HepG2 (cell line): ENCODE measurements around the gene HTRA2. TPM values are rescaled to one million over a fixed set of nuclear protein-coding genes. Genes with fewer than 3 reads are reported as not detected.

Experiments used
- BORCS8-MEF2B ChIP-seq: sonication (generic); formaldehyde crosslinking; IDR thresholded peaks from 2 replicates; pipeline ENCODE4 v1.8.0; 2022; ENCODE audit warnings: mild to moderate bottlenecking, missing genetic modification reagents
- EED ChIP-seq: sonication (generic); formaldehyde crosslinking; IDR thresholded peaks from 2 replicates; pipeline ENCODE4 v1.5.0; 2020; ENCODE audit warnings: mild to moderate bottlenecking, missing genetic modification reagents
- FLYWCH1 ChIP-seq: sonication (generic); formaldehyde crosslinking; IDR thresholded peaks from 2 replicates; pipeline ENCODE4 v1.8.1; 2023; ENCODE audit warnings: mild to moderate bottlenecking, missing genetic modification reagents
- GATAD2A ChIP-seq: IDR thresholded peaks from 2 replicates; pipeline ENCODE4 v1.6.1; 2016
- MED8 ChIP-seq: sonication (generic); formaldehyde crosslinking; IDR thresholded peaks from 2 replicates; pipeline ENCODE4 v1.8.1; 2023; ENCODE audit warnings: mild to moderate bottlenecking, missing genetic modification reagents; ENCODE audit not compliant: insufficient replicate concordance
- MYC ChIP-seq: sonication (generic); formaldehyde crosslinking; IDR thresholded peaks from 2 replicates; pipeline ENCODE4 v1.9.0; 2021; ENCODE audit warnings: missing genetic modification reagents, borderline replicate concordance
- MYPOP ChIP-seq: sonication (generic); formaldehyde crosslinking; IDR thresholded peaks from 2 replicates; pipeline ENCODE4 v1.8.1; 2023; ENCODE audit warnings: mild to moderate bottlenecking, moderate library complexity, missing genetic modification reagents
- RBAK ChIP-seq: sonication (generic); formaldehyde crosslinking; IDR thresholded peaks from 2 replicates; pipeline ENCODE4 v1.5.1; 2020; ENCODE audit warnings: mild to moderate bottlenecking, missing genetic modification reagents
- RNF219 ChIP-seq: sonication (generic); formaldehyde crosslinking; IDR thresholded peaks from 2 replicates; pipeline ENCODE4 v1.5.0; 2020; ENCODE audit warnings: mild to moderate bottlenecking, missing genetic modification reagents
- SAP130 ChIP-seq: IDR thresholded peaks from 2 replicates; pipeline ENCODE4 v1.6.1; 2016; ENCODE audit warnings: low read depth
- SP5 ChIP-seq: IDR thresholded peaks from 2 replicates; pipeline ENCODE4 v1.6.1; 2016; ENCODE audit warnings: low read depth, borderline replicate concordance
- XRCC5 ChIP-seq: fragments of 200-400 bp; formaldehyde crosslinking; optimal IDR thresholded peaks from 2 replicates; pipeline ENCODE3; 2017; ENCODE audit warnings: mild to moderate bottlenecking, low read length
- ZBTB37 ChIP-seq: sonication (generic); formaldehyde crosslinking; IDR thresholded peaks from 2 replicates; pipeline ENCODE4 v1.4.0; 2020; ENCODE audit warnings: mild to moderate bottlenecking, missing genetic modification reagents
- ZFP37 ChIP-seq: sonication (generic); formaldehyde crosslinking; IDR thresholded peaks from 2 replicates; pipeline ENCODE4 v1.4.0; 2020; ENCODE audit warnings: missing genetic modification reagents, borderline replicate concordance
- ZMAT3 ChIP-seq: sonication (generic); formaldehyde crosslinking; conservative IDR thresholded peaks from 2 replicates; pipeline ENCODE4 v1.7.0; 2021; ENCODE audit warnings: missing genetic modification reagents
- ZNF33A ChIP-seq: sonication (generic); formaldehyde crosslinking; IDR thresholded peaks from 2 replicates; pipeline ENCODE4 v1.5.1; 2020; ENCODE audit warnings: missing genetic modification reagents, mild to moderate bottlenecking, moderate library complexity, borderline replicate concordance
- ZNF652 ChIP-seq: IDR thresholded peaks from 2 replicates; pipeline ENCODE4 v1.6.1; 2016; ENCODE audit warnings: low read depth, borderline replicate concordance
- ZNF784 ChIP-seq: sonication (generic); formaldehyde crosslinking; IDR thresholded peaks from 2 replicates; pipeline ENCODE4 v1.5.1; 2020; ENCODE audit warnings: missing genetic modification reagents, mild to moderate bottlenecking, borderline replicate concordance
- polyA plus RNA-seq, 8 experiments: library from polyadenylated mRNA; depleted of rRNA in 3 of 8; stranded (reverse) in 7 of 8; unstranded in 1 of 8; fragments of >200 nt; fragmentation: Illumina TruSeq in 4 of 8; extraction: Trizol in 4 of 8; gene quantifications; 2 replicates each; pipeline versions ENCODE4 v1.2.1 to v1.2.3, GENCODE V29; 2011 to 2016; ENCODE audit warnings: low read depth in 4 of 8, missing spikeins in 1 of 8, mixed read lengths in 1 of 8; ENCODE audit not compliant: insufficient read depth in 1 of 8
- total RNA-seq, 5 experiments: library from RNA; depleted of rRNA; stranded (reverse); fragments of >200 nt; fragmentation: Illumina TruSeq; extraction: Trizol; gene quantifications; 2 replicates each; pipeline ENCODE4 v1.2.3, GENCODE V29; 2016; ENCODE audit warnings: low read depth in 1 of 5

HTRA2 gene
- total and polyA plus RNA-seq, 2 of the 13 experiments (the other 11 are each of a cell fraction or from before 2014, with no cell fraction given), result 47.7 to 50.3 TPM

GRCh38 chr2:74502720-74503505 is 26.8 kb upstream of the HTRA2 start (continued):
- TF ChIP-seq XRCC5 (peak; percentile 18), MED8 (CRISPR knock-in tag) (peak; percentile 49), RNF219 (CRISPR knock-in tag) (no peak), MYC (peak; percentile 38; the same call in 1 of the 2 replicates), GATAD2A (CRISPR knock-in tag) (peak; percentile 69), FLYWCH1 (CRISPR knock-in tag) (0 out of 2 replicates have a peak, but pooled peaks have one; percentile 12), ZNF652 (CRISPR knock-in tag) (no peak), ZNF33A (CRISPR knock-in tag) (no peak), ZBTB37 (CRISPR knock-in tag) (no peak; the same call in 1 of the 2 replicates), ZNF784 (CRISPR knock-in tag) (peak; percentile 61), ZMAT3 (no peak), BORCS8-MEF2B (peak; percentile 6; the same call in 1 of the 2 replicates), ZFP37 (CRISPR knock-in tag) (no peak), SP5 (CRISPR knock-in tag) (no peak), EED (CRISPR knock-in tag) (0 out of 2 replicates have a peak, but pooled peaks have one; percentile 24), RBAK (CRISPR knock-in tag) (peak; percentile 74; the same call in 1 of the 2 replicates), MYPOP (CRISPR knock-in tag) (peak; percentile 94), SAP130 (CRISPR knock-in tag) (peak; percentile 34)
